Karpas-422 (cell line): ENCODE results near the gene TRIM66. TPM values are rescaled to one million over a fixed set of nuclear protein-coding genes. Genes with fewer than 3 reads are reported as not detected.

ENCODE experiments used
- DNase-seq: peaks from one replicate; pipeline ENCODE4 v3.0.0-alpha.2; 2015
- H2AFZ ChIP-seq: fragments of 200-600 bp; sonication (generic); 2 replicates; pipeline ENCODE4 v1.6.1; 2014; ENCODE audit warnings: antibody characterized with exemption, low read length, mixed read lengths
- H3K27ac ChIP-seq: fragments of 200-600 bp; sonication (generic); 2 replicates; pipeline ENCODE4 v1.5.1; 2014; ENCODE audit warnings: mild to moderate bottlenecking, low read length, moderate library complexity
- H3K27me3 ChIP-seq: fragments of 200-600 bp; sonication (generic); 2 replicates; pipeline ENCODE4 v1.6.1; 2014; ENCODE audit warnings: low read length, mixed read lengths
- H3K36me3 ChIP-seq: fragments of 200-600 bp; sonication (generic); 2 replicates; pipeline ENCODE4 v1.6.1; 2014; ENCODE audit warnings: low read length, mixed read lengths; ENCODE audit not compliant: insufficient read depth
- H3K4me1 ChIP-seq: fragments of 200-600 bp; sonication (generic); 2 replicates; pipeline ENCODE4 v1.6.1; 2014; ENCODE audit warnings: mild to moderate bottlenecking, low read length, mixed read lengths
- H3K4me2 ChIP-seq: fragments of 200-600 bp; sonication (generic); 2 replicates; pipeline ENCODE4 v1.6.1; 2014; ENCODE audit warnings: low read length, low read depth, mild to moderate bottlenecking; ENCODE audit not compliant: poor library complexity, severe bottlenecking
- H3K4me3 ChIP-seq: fragments of 200-600 bp; sonication (generic); 2 replicates; pipeline ENCODE4 v1.5.1; 2014; ENCODE audit warnings: mild to moderate bottlenecking, antibody characterized with exemption, low read length, mixed read lengths
- H3K79me2 ChIP-seq: fragments of 200-600 bp; sonication (generic); 2 replicates; pipeline ENCODE4 v1.6.1; 2014; ENCODE audit warnings: mild to moderate bottlenecking, low read length, mixed read lengths
- H3K9ac ChIP-seq: fragments of 200-600 bp; sonication (generic); 2 replicates; pipeline ENCODE4 v1.6.0; 2014; ENCODE audit warnings: low read length
- H3K9me2 ChIP-seq: fragments of 200-600 bp; sonication (generic), shearing (Covaris generic); replicated peaks from 2 replicates; pipeline ENCODE4 v1.6.0; 2014; ENCODE audit warnings: mild to moderate bottlenecking, low read length, moderate library complexity; ENCODE audit not compliant: insufficient read depth
- H3K9me3 ChIP-seq: fragments of 300-700, 200-600 bp; sonication (generic); 2 replicates; pipeline ENCODE4 v1.6.1; 2014; ENCODE audit warnings: low read length, mixed read lengths
- H4K20me1 ChIP-seq: fragments of 200-600 bp; sonication (generic); 2 replicates; pipeline ENCODE4 v1.6.1; 2014; ENCODE audit warnings: mild to moderate bottlenecking, antibody characterized with exemption, low read length, low read depth; ENCODE audit not compliant: insufficient read depth
- small RNA-seq: library from RNA; depleted of rRNA; stranded (forward); fragments of <200 nt; gene quantifications from one replicate; pipeline ENCODE3, GENCODE V24; 2014
- total RNA-seq: library from RNA; depleted of rRNA; stranded (reverse); fragments of >200 nt; shearing (Covaris generic); gene quantifications from 2 replicates; pipeline ENCODE4 v1.2.3, GENCODE V29; 2014; ENCODE audit warnings: low replicate concordance; rRNA removed

Gene TRIM66
- total RNA-seq, 1 experiment from 2014 or later, result 13.3 TPM

DNA sequence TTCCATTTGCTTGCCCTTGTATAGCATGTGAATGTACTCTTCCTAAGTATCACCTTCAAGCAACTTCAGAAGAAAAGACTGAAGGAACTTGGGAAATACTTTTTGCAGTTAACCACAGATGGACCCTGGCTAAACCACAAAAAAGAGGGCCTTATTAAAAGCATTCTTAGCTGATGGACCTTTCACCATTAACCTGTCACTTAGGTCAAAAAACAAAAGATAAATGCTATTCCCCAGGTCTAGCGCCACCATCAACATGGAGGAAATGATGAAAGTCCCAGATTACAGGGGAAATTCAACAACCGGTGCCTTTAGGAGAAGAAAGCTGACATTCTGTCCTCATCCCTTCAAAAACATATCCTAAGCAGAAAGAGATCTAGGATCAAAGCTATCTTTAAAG lies 117.9 kb downstream of the TRIM66 start:
- no peaks in the 10 kb centered on the region for H3K9me3 ChIP-seq
- no peaks in the 10 kb centered on the region for H3K27me3 ChIP-seq
- H3K4me1 ChIP-seq, result no peaks in the 10 kb centered on the region
- H3K9me2 ChIP-seq, result no peaks in the 10 kb centered on the region
- H3K27ac ChIP-seq, result no peak overlapping the region
- no peak overlapping the region for H3K4me3 ChIP-seq
- H3K36me3 ChIP-seq, result no peaks in the 10 kb centered on the region
- H3K79me2 ChIP-seq, result no peaks in the 10 kb centered on the region
- DNase-seq, result no peak
- H2AFZ ChIP-seq, result no peak overlapping the region
- no peak overlapping the region for H3K9ac ChIP-seq
- peaks cover 49% of the 10 kb centered on the region for H4K20me1 ChIP-seq
- H3K4me2 ChIP-seq, result no peak overlapping the region

Small RNAs within 50 kb of the gene (small RNA-seq; reads per million reads assigned to genes)
- gene SNORA3A (not detected), gene SNORA3B (1.3 reads per million, percentile 39 among the genes with 10 or more reads in this experiment)

Other genes with a start within 250 kb of the TRIM66 start
- gene STK33, start 88.4 kb downstream of the TRIM66 start, total RNA-seq, result 17.0 and 20.2 TPM in 2 replicates
- gene RPL27A, start 127 bp upstream of the TRIM66 start, total RNA-seq, result 2,423 and 3,362 TPM in 2 replicates
- gene AKIP1, start 228.5 kb upstream of the TRIM66 start, total RNA-seq, result 15.1 and 16.1 TPM in 2 replicates